A549 (cell line): Measurements from ENCODE around the gene CUX1. TPM values are rescaled to one million over a fixed set of nuclear protein-coding genes. Genes with fewer than 3 reads are reported as not detected.

ENCODE experiments used
- ATAC-seq, 2 experiments: fragments of 200-7000 bp in 1 of 2; fragments of >200 bp in 1 of 2; cut with Nextera tagmentation in 1 of 2; cut with Tn5 transposase in 1 of 2; 3 replicates each; pipeline versions ENCODE4 v1.8.0 to v1.9.1; 2018 to 2020; ENCODE audit warnings: mild to moderate bottlenecking in 1 of 2, moderate library complexity in 1 of 2
- CTCF ChIA-PET: fragments of 300-600 bp; sonication (Branson Sonifier 250); formaldehyde crosslinking; extraction: SDS; loops from one replicate; lab custom pipeline; 2021; ENCODE audit warnings: antibody characterized with exemption, inconsistent platforms; lab: Yijun Ruan, JAX
- POLR2A ChIA-PET: fragments of 350-600 bp; formaldehyde crosslinking; extraction: SDS; loops from one replicate; lab custom pipeline; 2021; ENCODE audit warnings: antibody characterized with exemption, inconsistent platforms; lab: Yijun Ruan, JAX
- DNase-seq, 2 experiments: peaks; one replicate each; pipeline versions ENCODE4 v3.0.0 to v3.0.0-alpha.2; 2011 to 2016; ENCODE audit warnings: low read depth in 1 of 2, low spot score in 1 of 2
- FAIRE-seq: peaks from 2 replicates; lab custom pipeline; 2011; peaks lifted over from hg19 to GRCh38; lab: Jason Lieb, UNC
- H3K27ac ChIP-seq, 2 experiments: fragments of >200 bp; sonication (Bioruptor Twin); formaldehyde crosslinking; 3 replicates each; pipeline ENCODE4 v1.5.1; 2016 to 2017
- H3K4me1 ChIP-seq: fragments of >200 bp; sonication (Bioruptor Twin); formaldehyde crosslinking; 3 replicates; pipeline ENCODE4 v1.6.1; 2016
- H3K4me2 ChIP-seq: fragments of >200 bp; sonication (Bioruptor Twin); formaldehyde crosslinking; 3 replicates; pipeline ENCODE4 v1.6.1; 2016
- H3K4me3 ChIP-seq: fragments of >200 bp; sonication (Bioruptor Twin); formaldehyde crosslinking; 3 replicates; pipeline ENCODE4 v1.5.1; 2016
- H3K9me3 ChIP-seq: fragments of >200 bp; sonication (Bioruptor Twin); formaldehyde crosslinking; 3 replicates; pipeline ENCODE4 v1.6.1; 2016
- CBX8 ChIP-seq: fragments of 200-600 bp; sonication (generic); IDR thresholded peaks from 2 replicates; pipeline ENCODE4 v1.6.1; 2016
- CEBPB ChIP-seq, 2 experiments: fragments of >200 bp in 1 of 2; sonication (Bioruptor Twin) in 1 of 2; formaldehyde crosslinking in 1 of 2; IDR thresholded peaks; 2 replicates each; pipeline ENCODE4 v1.6.1; 2012 to 2016
- CHD2 ChIP-seq: fragments of 150-350 bp; IDR thresholded peaks from 2 replicates; pipeline ENCODE4 v1.6.1; 2014; ENCODE audit warnings: low read length; ENCODE audit not compliant: partially characterized antibody
- EHMT2 ChIP-seq: fragments of 200-600 bp; sonication (generic); IDR thresholded peaks from 2 replicates; pipeline ENCODE4 v1.6.1; 2016; ENCODE audit warnings: antibody characterized with exemption, low read depth, mild to moderate bottlenecking, moderate library complexity
- FOSL2 ChIP-seq, 2 experiments: fragments of 450-650 bp in 1 of 2; fragments of >200 bp in 1 of 2; sonication (Bioruptor Twin) in 1 of 2; formaldehyde crosslinking; IDR thresholded peaks; 2 replicates each; pipeline versions ENCODE4 v1.5.0 to v1.6.1; 2016 to 2020; ENCODE audit warnings: mild to moderate bottlenecking in 1 of 2, moderate library complexity in 1 of 2
- FOXS1 ChIP-seq: fragments of 250-450 bp; sonication (Bioruptor Pico); IDR thresholded peaks from 2 replicates; pipeline ENCODE4 v1.5.0; 2020; ENCODE audit warnings: mild to moderate bottlenecking, moderate library complexity
- GATA3 ChIP-seq: IDR thresholded peaks from 2 replicates; pipeline ENCODE4 v1.6.1; 2012; ENCODE audit warnings: borderline replicate concordance
- HEYL ChIP-seq: fragments of 250-450 bp; sonication (Bioruptor Pico); IDR thresholded peaks from 2 replicates; pipeline ENCODE4 v1.8.0; 2021; ENCODE audit warnings: mild to moderate bottlenecking, moderate library complexity
- HOXA7 ChIP-seq: fragments of 250-450 bp; sonication (Bioruptor Pico); IDR thresholded peaks from 2 replicates; pipeline ENCODE4 v1.5.0; 2020; ENCODE audit warnings: mild to moderate bottlenecking, moderate library complexity
- HOXB13 ChIP-seq: fragments of 250-450 bp; sonication (Bioruptor Pico); IDR thresholded peaks from 2 replicates; pipeline ENCODE4 v1.5.0; 2020; ENCODE audit warnings: low read depth, mild to moderate bottlenecking, moderate library complexity
- HOXB5 ChIP-seq: fragments of 250-450 bp; sonication (Bioruptor Pico); IDR thresholded peaks from 2 replicates; pipeline ENCODE4 v1.5.0; 2020; ENCODE audit warnings: mild to moderate bottlenecking, moderate library complexity
- JUN ChIP-seq, 2 experiments: fragments of >200 bp; sonication (Bioruptor Twin); formaldehyde crosslinking; IDR thresholded peaks; 2 replicates in 1 of 2; 3 replicates in 1 of 2; pipeline ENCODE4 v1.6.1; 2016 to 2017
- JUNB ChIP-seq: fragments of >200 bp; sonication (Bioruptor Twin); formaldehyde crosslinking; IDR thresholded peaks from 2 replicates; pipeline ENCODE4 v1.6.1; 2016
- KDM5A ChIP-seq: fragments of 200-600 bp; sonication (generic); IDR thresholded peaks from 2 replicates; pipeline ENCODE4 v1.6.1; 2016; ENCODE audit warnings: antibody characterized with exemption, mild to moderate bottlenecking
- NFE2L2 ChIP-seq: fragments of 150-350 bp; conservative IDR thresholded peaks from 2 replicates; pipeline ENCODE4 v1.6.1; 2014; ENCODE audit warnings: low read length
- NPAS2 ChIP-seq: fragments of 250-450 bp; sonication (Bioruptor Pico); IDR thresholded peaks from 2 replicates; pipeline ENCODE4 v1.8.0; 2022; ENCODE audit warnings: mild to moderate bottlenecking, moderate library complexity, borderline replicate concordance
- RFX5 ChIP-seq: fragments of 450-650 bp; IDR thresholded peaks from 2 replicates; pipeline ENCODE4 v1.7.1; 2014; ENCODE audit warnings: antibody characterized with exemption, mild to moderate bottlenecking, moderate library complexity
- TFCP2L1 ChIP-seq: fragments of 250-450 bp; sonication (Bioruptor Pico); IDR thresholded peaks from 2 replicates; pipeline ENCODE4 v1.5.0; 2021; ENCODE audit warnings: mild to moderate bottlenecking
- ZC3H11A ChIP-seq: fragments of 450-650 bp; IDR thresholded peaks from 2 replicates; pipeline ENCODE4 v1.6.1; 2014; ENCODE audit warnings: antibody characterized with exemption, mild to moderate bottlenecking
- ZFP36 ChIP-seq: fragments of 450-650 bp; IDR thresholded peaks from 2 replicates; pipeline ENCODE4 v1.6.1; 2014; ENCODE audit warnings: borderline replicate concordance; ENCODE audit not compliant: partially characterized antibody
- WGBS: methylation state at CpG from one replicate; pipeline ENCODE4 v1.1.6; 2017; ENCODE audit errors: missing lambda C conversion rate; 5-methylcytosine and 5-hydroxymethylcytosine counted together
- polyA plus RNA-seq, 4 experiments: library from polyadenylated mRNA; depleted of rRNA in 3 of 4; stranded (reverse); fragments of >200 nt; fragmentation: RNase III in 1 of 4; extraction: RNeasy Plus Mini Kit Qiagen cat#74134 plus additional on column Dnase treatment in 1 of 4; gene quantifications; 2 replicates in 3 of 4; 3 replicates in 1 of 4; pipeline ENCODE4 v1.2.3, GENCODE V29; 2011 to 2017
- TF ChIP-seq, protein P1 (sequence below): fragments of 200-600 bp; sonication (generic); IDR thresholded peaks from 2 replicates; pipeline ENCODE4 v1.6.1; 2016; ENCODE audit warnings: antibody characterized with exemption, mild to moderate bottlenecking, moderate library complexity
- TF ChIP-seq, protein P2 (sequence below): fragments of 250-450 bp; sonication (Bioruptor Pico); IDR thresholded peaks from 2 replicates; pipeline ENCODE4 v1.5.0; 2020; ENCODE audit warnings: low read depth, mild to moderate bottlenecking, moderate library complexity
- TF ChIP-seq, protein P3 (sequence below): fragments of >200 bp; sonication (Bioruptor Twin); formaldehyde crosslinking; IDR thresholded peaks from 3 replicates; pipeline ENCODE4 v1.6.1; 2016

The CUX1 gene
- polyA plus RNA-seq, 2 of the 4 experiments (the other 2 are of a cell fraction), result 32.7 to 33.4 TPM

DNA sequence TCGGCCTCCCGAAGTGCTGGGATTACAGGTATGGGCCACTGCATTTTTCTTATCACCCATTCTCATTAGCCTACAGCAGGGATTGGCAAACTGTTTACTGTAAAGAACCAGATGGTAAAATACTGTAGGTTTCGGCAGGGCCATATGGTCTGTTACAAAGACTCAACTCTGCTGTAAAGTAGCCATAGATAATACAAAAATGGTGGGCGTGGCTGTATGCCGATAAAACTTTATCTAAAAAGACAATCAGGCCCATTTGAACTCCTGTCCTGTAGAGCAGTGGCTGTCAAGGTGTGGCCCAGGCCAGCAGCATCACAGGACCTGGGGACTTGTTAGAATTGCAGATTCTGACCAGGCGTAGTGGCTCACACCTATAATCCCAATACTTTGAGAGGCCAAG, 134.3 kb downstream of the CUX1 start (continued):
- TF ChIP-seq, protein P1, sequence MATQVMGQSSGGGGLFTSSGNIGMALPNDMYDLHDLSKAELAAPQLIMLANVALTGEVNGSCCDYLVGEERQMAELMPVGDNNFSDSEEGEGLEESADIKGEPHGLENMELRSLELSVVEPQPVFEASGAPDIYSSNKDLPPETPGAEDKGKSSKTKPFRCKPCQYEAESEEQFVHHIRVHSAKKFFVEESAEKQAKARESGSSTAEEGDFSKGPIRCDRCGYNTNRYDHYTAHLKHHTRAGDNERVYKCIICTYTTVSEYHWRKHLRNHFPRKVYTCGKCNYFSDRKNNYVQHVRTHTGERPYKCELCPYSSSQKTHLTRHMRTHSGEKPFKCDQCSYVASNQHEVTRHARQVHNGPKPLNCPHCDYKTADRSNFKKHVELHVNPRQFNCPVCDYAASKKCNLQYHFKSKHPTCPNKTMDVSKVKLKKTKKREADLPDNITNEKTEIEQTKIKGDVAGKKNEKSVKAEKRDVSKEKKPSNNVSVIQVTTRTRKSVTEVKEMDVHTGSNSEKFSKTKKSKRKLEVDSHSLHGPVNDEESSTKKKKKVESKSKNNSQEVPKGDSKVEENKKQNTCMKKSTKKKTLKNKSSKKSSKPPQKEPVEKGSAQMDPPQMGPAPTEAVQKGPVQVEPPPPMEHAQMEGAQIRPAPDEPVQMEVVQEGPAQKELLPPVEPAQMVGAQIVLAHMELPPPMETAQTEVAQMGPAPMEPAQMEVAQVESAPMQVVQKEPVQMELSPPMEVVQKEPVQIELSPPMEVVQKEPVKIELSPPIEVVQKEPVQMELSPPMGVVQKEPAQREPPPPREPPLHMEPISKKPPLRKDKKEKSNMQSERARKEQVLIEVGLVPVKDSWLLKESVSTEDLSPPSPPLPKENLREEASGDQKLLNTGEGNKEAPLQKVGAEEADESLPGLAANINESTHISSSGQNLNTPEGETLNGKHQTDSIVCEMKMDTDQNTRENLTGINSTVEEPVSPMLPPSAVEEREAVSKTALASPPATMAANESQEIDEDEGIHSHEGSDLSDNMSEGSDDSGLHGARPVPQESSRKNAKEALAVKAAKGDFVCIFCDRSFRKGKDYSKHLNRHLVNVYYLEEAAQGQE, result no peak
- no peak for TF ChIP-seq CHD2
- TF ChIP-seq KDM5A, result no peak
- no peak for TF ChIP-seq GATA3
- no peak for TF ChIP-seq JUN (IDR thresholded peaks at IDR 0.05)

DNA sequence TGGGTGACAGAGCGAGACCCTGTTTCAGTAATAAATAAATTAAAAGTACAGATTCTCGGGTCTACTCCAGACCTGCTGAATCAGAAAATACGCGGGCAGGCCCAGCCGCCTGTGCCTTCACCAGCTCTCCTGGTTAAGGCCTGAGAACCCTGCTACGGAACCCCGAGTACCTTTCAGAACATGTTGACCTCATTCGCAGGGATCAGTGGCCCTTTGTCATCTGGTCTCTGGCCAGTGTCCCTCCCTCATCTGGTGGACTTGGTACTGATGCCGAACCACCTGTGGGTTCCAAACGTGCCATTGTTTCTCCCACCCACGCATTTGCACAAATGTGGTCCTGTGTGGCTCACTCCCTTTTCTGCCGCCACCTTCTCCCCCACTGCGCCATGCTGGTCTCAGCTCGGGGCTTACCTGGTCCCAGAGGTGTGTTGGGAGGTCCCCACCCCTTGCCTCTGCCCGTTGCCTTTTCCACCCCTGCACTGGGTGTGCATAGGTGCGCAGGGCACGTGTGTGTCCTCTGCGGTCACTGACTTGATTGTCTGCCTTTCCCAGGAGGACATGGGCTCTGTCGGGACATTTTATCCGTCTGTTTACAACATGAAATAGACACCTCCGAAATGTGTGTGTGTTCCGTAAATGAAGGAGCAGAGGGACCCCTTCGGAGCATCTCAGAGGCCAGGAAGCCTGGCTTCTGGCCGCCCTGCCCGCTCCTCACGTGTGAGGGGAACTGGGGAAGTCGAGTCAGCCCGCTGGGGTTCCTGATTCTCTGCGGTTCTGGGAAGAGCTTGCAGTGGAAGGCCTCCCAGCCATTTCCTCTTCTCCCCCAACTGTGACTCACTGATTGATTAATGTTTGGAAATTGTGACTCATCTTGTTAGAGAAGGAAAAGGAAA, 135.2 kb downstream of the CUX1 start:
- TF ChIP-seq FOSL2 (IDR thresholded peaks at IDR 0.05), result no peak
- peak; percentile 83 for TF ChIP-seq FOSL2 (CRISPR knock-in tag; IDR thresholded peaks at IDR 0.05)
- no peak for TF ChIP-seq JUN (IDR thresholded peaks at IDR 0.05)
- peak in 1 of 2 experiments; percentile 29 for DNase-seq
- POLR2A ChIA-PET, result no interaction called here
- no peak for ATAC-seq
- Histone ChIP-seq H3K4me1 (peaks cover 33% of the 10 kb centered on the region), H3K4me2 (peak overlapping the region; percentile 31), H3K9me3 (no peaks in the 10 kb centered on the region), H3K27ac (peak overlapping the region; percentile 41 to 73; a peak in 5 of 6 replicates), H3K4me3 (no peak overlapping the region)
- WGBS, result 89% methylated on average over 29 of the region's 29 CpGs
- no peak for FAIRE-seq
- CTCF ChIA-PET, result interaction anchor here (1.1 kb wide), 1 partner anchor 125 kb away, joined by 3 read pairs; no protein-coding TSS in a partner anchor

DNA sequence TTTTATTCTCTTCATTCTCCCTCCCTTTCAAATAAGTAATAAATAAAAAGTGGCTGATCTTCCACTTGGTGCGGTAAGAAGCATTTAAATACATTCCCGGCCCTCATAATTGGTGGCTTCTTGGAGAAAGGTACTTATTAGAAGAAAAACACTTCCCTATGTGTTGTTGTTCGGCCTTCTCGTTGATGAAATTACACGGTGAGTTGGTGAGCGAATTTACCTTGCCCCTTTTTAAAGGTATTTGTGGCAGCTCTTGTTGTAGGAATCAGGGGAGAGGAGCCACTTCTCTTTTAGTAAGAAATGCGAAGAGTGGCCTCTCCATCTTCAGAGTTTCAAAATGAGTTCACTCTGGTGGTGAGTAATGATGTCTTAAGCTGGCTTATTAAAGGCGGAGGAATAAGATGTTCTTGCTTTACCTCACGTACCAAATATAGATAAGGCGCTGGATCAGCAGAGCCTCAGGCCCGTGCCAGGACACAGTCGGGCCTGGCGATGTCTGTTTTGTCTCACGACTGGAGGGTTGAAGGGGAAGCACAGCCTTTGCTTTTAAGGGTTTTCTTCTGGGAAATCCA, 135.9 kb downstream of the CUX1 start:
- Histone ChIP-seq H3K4me3 (no peak overlapping the region), H3K27ac (peak overlapping the region; percentile 8 to 73; a peak in 5 of 6 replicates), H3K4me2 (peak overlapping the region; percentile 31), H3K9me3 (no peaks in the 10 kb centered on the region), H3K4me1 (peaks cover 33% of the 10 kb centered on the region)
- ChIA-PET POLR2A (no interaction called here), CTCF (interaction anchor here (1.1 kb wide), 1 partner anchor 126 kb away, joined by 3 read pairs; no protein-coding TSS in a partner anchor)
- no peak for ATAC-seq
- TF ChIP-seq ZFP36 (no peak), HOXB5 (CRISPR knock-in tag) (no peak), HEYL (CRISPR knock-in tag) (no peak), RFX5 (no peak), TFCP2L1 (CRISPR knock-in tag) (no peak), HOXA7 (CRISPR knock-in tag) (no peak), NPAS2 (CRISPR knock-in tag) (no peak), CBX8 (no peak), JUNB (no peak), EHMT2 (no peak), HOXB13 (no peak), NFE2L2 (no peak), GATA3 (no peak), CEBPB (IDR thresholded peaks at IDR 0.05) (no peak), KDM5A (no peak), FOXS1 (CRISPR knock-in tag) (no peak), ZC3H11A (no peak)
- TF ChIP-seq, protein P2, sequence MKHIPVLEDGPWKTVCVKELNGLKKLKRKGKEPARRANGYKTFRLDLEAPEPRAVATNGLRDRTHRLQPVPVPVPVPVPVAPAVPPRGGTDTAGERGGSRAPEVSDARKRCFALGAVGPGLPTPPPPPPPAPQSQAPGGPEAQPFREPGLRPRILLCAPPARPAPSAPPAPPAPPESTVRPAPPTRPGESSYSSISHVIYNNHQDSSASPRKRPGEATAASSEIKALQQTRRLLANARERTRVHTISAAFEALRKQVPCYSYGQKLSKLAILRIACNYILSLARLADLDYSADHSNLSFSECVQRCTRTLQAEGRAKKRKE (CRISPR knock-in tag), result no peak
- TF ChIP-seq, protein P3, sequence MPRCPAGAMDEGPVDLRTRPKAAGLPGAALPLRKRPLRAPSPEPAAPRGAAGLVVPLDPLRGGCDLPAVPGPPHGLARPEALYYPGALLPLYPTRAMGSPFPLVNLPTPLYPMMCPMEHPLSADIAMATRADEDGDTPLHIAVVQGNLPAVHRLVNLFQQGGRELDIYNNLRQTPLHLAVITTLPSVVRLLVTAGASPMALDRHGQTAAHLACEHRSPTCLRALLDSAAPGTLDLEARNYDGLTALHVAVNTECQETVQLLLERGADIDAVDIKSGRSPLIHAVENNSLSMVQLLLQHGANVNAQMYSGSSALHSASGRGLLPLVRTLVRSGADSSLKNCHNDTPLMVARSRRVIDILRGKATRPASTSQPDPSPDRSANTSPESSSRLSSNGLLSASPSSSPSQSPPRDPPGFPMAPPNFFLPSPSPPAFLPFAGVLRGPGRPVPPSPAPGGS, result no peak
- no peak for FAIRE-seq
- no peak for DNase-seq
- WGBS, result 89% methylated on average over 14 of the region's 14 CpGs
